ENCODE results near the gene SF3B4.
"Not testable (repeated sequence)": the region's sequence is repeated elsewhere in the genome, so short reads cannot be mapped to it uniquely, and the experiment has no call there.

The SF3B4 gene

GRCh38 chr1:149899460-149900284 is 27.9 kb downstream of the SF3B4 start, which contains the start of gene BOLA1:
Gene BOLA1, plus strand, starts transcription at chr1:149899568. Its CDS starts 492 bp downstream, at chr1:149900060.
- peak; percentile 79 for DNase-seq (ENCODE audit: low read depth)
- in situ Hi-C loops (cut with HindIII; ENCODE audit: low sequenced_read_pairs): no loop called here
- TF ChIP-seq, protein P1, sequence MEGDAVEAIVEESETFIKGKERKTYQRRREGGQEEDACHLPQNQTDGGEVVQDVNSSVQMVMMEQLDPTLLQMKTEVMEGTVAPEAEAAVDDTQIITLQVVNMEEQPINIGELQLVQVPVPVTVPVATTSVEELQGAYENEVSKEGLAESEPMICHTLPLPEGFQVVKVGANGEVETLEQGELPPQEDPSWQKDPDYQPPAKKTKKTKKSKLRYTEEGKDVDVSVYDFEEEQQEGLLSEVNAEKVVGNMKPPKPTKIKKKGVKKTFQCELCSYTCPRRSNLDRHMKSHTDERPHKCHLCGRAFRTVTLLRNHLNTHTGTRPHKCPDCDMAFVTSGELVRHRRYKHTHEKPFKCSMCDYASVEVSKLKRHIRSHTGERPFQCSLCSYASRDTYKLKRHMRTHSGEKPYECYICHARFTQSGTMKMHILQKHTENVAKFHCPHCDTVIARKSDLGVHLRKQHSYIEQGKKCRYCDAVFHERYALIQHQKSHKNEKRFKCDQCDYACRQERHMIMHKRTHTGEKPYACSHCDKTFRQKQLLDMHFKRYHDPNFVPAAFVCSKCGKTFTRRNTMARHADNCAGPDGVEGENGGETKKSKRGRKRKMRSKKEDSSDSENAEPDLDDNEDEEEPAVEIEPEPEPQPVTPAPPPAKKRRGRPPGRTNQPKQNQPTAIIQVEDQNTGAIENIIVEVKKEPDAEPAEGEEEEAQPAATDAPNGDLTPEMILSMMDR (IDR thresholded peaks at IDR 0.05; ENCODE audit: low read depth, low read length, missing control alignments): no peak
- H3K4me3 ChIP-seq (ENCODE audit: low read depth, low read length): peak within 1 kb of the TSS; percentile 53

GRCh38 chr1:149896575-149896974 is 31.0 kb downstream of the SF3B4 start:
- in situ Hi-C loops (cut with HindIII; ENCODE audit: low sequenced_read_pairs): no loop called here
- DNase-seq (ENCODE audit: low read depth): no peak
- TF ChIP-seq, protein P1 (IDR thresholded peaks at IDR 0.05; ENCODE audit: low read depth, low read length, missing control alignments): no peak
- no peak overlapping the region for H3K4me3 ChIP-seq (ENCODE audit: low read depth, low read length)

DNA sequence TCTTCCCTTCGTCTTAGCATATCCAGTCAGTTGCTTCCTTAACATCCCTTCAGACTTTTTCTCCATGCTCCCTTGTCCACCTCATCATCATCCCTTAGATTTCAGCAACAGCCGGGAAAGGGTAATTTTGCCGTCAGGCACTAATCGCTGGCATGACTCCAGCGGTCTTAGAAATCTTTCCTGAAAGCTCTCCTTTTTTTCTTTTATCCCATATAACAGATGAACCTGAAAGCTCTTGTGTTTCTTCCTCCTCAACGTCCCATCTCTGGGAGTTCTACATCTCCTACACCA is 38.7 kb downstream of the SF3B4 start:
- H3K4me3 ChIP-seq (ENCODE audit: low read depth, low read length): peak overlapping the region; percentile 51
- DNase-seq (ENCODE audit: low read depth): no peak
- TF ChIP-seq, protein P1 (IDR thresholded peaks at IDR 0.05; ENCODE audit: low read depth, low read length, missing control alignments): no peak
- in situ Hi-C loops (cut with HindIII; ENCODE audit: low sequenced_read_pairs): no loop called here

DNA sequence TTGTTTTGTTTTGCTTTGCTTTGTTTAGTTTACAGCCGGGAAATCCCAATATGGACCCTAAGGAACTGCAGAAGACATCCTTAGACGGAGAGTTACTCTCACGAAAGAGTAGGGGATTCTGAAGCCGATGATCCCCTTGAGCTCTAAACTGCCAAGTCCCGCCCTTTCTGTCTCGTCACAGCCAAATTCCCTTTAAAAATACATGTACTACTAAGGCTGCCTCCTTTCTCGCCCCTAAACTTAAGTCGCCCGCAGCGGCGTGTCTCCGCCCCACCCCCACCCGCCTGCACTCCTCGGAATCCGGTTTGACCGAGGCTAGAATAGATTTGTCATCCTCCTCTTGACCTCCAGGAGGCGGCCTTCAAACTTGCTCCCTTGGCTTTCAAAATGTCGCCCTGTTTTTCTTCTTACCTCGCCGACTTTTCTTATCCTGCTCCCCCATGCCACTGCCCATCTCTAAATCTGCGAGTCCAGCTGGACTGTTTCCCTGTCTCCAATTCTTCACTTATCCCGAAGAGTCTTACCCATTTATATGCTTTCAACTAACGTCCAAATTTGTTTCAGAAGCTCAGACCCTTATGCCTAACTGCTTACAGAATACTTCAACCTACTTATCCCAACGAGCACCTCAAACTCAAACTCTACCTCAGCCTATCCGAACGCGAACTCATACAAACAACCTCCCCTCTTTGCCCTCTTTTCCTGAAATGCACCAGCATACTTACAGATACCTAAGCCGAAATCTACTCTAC is 39.2 kb downstream of the SF3B4 start:
- in situ Hi-C loops (cut with HindIII; ENCODE audit: low sequenced_read_pairs): no loop called here
- peak; percentile 67 for DNase-seq (ENCODE audit: low read depth)
- TF ChIP-seq, protein P1 (IDR thresholded peaks at IDR 0.05; ENCODE audit: low read depth, low read length, missing control alignments): peak; percentile 56
- H3K4me3 ChIP-seq (ENCODE audit: low read depth, low read length): peak overlapping the region; percentile 51

GRCh38 chr1:149887456-149888246 is 40.0 kb downstream of the SF3B4 start:
- in situ Hi-C loops (cut with HindIII; ENCODE audit: low sequenced_read_pairs): no loop called here
- TF ChIP-seq, protein P1 (IDR thresholded peaks at IDR 0.05; ENCODE audit: low read depth, low read length, missing control alignments): no peak

DNA sequence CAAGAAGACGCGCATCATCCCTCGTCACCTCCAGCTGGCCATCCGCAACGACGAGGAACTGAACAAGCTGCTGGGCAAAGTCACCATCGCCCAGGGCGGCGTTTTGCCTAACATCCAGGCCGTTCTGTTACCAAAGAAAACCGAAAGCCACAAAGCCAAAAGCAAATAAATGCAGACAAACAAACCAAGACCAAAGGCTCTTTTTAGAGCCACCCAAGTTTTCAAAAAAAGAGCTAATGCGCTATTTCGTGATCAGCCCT is 40.5 kb downstream of the SF3B4 start:
- peak overlapping the region; percentile 51 for H3K4me3 ChIP-seq (ENCODE audit: low read depth, low read length)
- DNase-seq (ENCODE audit: low read depth); in situ Hi-C loops (cut with HindIII; ENCODE audit: low sequenced_read_pairs): not testable (repeated sequence)

More at GRCh38 chr1:149887456-149888246, 40.0 kb downstream of the SF3B4 start:
- H3K4me3 ChIP-seq (ENCODE audit: low read depth, low read length): peak overlapping the region; percentile 51
- peak; percentile 96 for DNase-seq (ENCODE audit: low read depth)
